H1 (cell line): ENCODE measurements around the gene POLR2F. TPM values are rescaled to one million over a fixed set of nuclear protein-coding genes. Genes with fewer than 3 reads are reported as not detected.

Experiments used
- microRNA-seq, 2 experiments: library from miRNA; unstranded; fragments of <30 nt; microRNA quantifications; one replicate each; pipeline versions ENCODE4 to v1.2.0, GENCODE V29; 2016 to 2020; ENCODE audit warnings: borderline microRNAs expressed in 2 of 2, borderline number of aligned reads in 2 of 2, borderline replicate concordance in 1 of 2
- polyA plus RNA-seq, 7 experiments: library from polyadenylated mRNA; depleted of rRNA in 3 of 7; stranded (reverse) in 5 of 7; unstranded in 2 of 7; fragments of >200 nt in 5 of 7; fragments of 200-250 nt in 2 of 7; gene quantifications; 1 replicate in 5 of 7; 2 replicates in 1 of 7; 4 replicates in 1 of 7; pipeline versions ENCODE4 v1.2.1 to v1.2.3, GENCODE V29; 2011 to 2013; ENCODE audit warnings: missing spikeins in 2 of 7, mixed read lengths in 2 of 7
- total RNA-seq: library from RNA; stranded (reverse); fragmentation: NEBNext Ultra II Directional; extraction: Animal tissue kit (Norgen Biotek cat#: 25700); gene quantifications from 2 replicates; pipeline ENCODE4 v1.2.1, GENCODE V29; 2021

POLR2F gene
- total and polyA plus RNA-seq, 2 of the 8 experiments (the other 6 are each of a cell fraction or from before 2014, with no cell fraction given): 150 to 176 TPM

Small RNAs within 50 kb of the gene (microRNA-seq; reads per million reads assigned to microRNA genes)
- gene MIR4534 (0 reads per million in 2 experiments), gene MIR6820 (0.23 to 0.41 reads per million in 2 experiments)

Other genes with a start within 250 kb of the POLR2F start
- gene GCAT, start 145.8 kb upstream of the POLR2F start, total RNA-seq: 24.3 and 24.5 TPM in 2 replicates
- 47.5 and 51.7 TPM in 2 replicates for gene GCAT, start 145.8 kb upstream of the POLR2F start, polyA plus RNA-seq (2011; rRNA removed)
- 0.46 and 0.84 TPM in 2 replicates for gene GALR3, start 130.3 kb upstream of the POLR2F start, total RNA-seq
- gene GALR3, start 130.3 kb upstream of the POLR2F start, polyA plus RNA-seq (2011; rRNA removed): 0.77 and 1.1 TPM in 2 replicates
- 13.3 and 13.7 TPM in 2 replicates for gene ANKRD54, start 109.4 kb upstream of the POLR2F start, total RNA-seq
- gene ANKRD54, start 109.4 kb upstream of the POLR2F start, polyA plus RNA-seq (2011; rRNA removed): 16.7 and 18.8 TPM in 2 replicates
- 622 and 639 TPM in 2 replicates for gene EIF3L, start 104.3 kb upstream of the POLR2F start, total RNA-seq
- gene EIF3L, start 104.3 kb upstream of the POLR2F start, polyA plus RNA-seq (2011; rRNA removed): 588 and 886 TPM in 2 replicates
- 25.8 and 32.1 TPM in 2 replicates for gene MICALL1, start 47.4 kb upstream of the POLR2F start, total RNA-seq
- gene MICALL1, start 47.4 kb upstream of the POLR2F start, polyA plus RNA-seq (2011; rRNA removed): 17.7 and 23.4 TPM in 2 replicates
- gene C22orf23, start 98 bp upstream of the POLR2F start, total RNA-seq: 0.21 and 0.54 TPM in 2 replicates
- gene C22orf23, start 98 bp upstream of the POLR2F start, polyA plus RNA-seq (2011; rRNA removed): 0.50 and 0.71 TPM in 2 replicates
- gene SOX10, start 30.9 kb downstream of the POLR2F start, total RNA-seq: 2.7 and 3.3 TPM in 2 replicates
- 2.7 and 3.8 TPM in 2 replicates for gene SOX10, start 30.9 kb downstream of the POLR2F start, polyA plus RNA-seq (2011; rRNA removed)
- gene PICK1, start 103.7 kb downstream of the POLR2F start, total RNA-seq: 22.9 and 26.2 TPM in 2 replicates
- 20.4 and 26.7 TPM in 2 replicates for gene PICK1, start 103.7 kb downstream of the POLR2F start, polyA plus RNA-seq (2011; rRNA removed)
- not detected in 2 replicates for gene SLC16A8, start 130.5 kb downstream of the POLR2F start, total RNA-seq
- 0.70 and 1.2 TPM in 2 replicates for gene SLC16A8, start 130.5 kb downstream of the POLR2F start, polyA plus RNA-seq (2011; rRNA removed)
- 5.4 and 7.2 TPM in 2 replicates for gene BAIAP2L2, start 157.0 kb downstream of the POLR2F start, total RNA-seq
- gene BAIAP2L2, start 157.0 kb downstream of the POLR2F start, polyA plus RNA-seq (2011; rRNA removed): 10.0 and 13.9 TPM in 2 replicates
- gene PLA2G6, start 228.1 kb downstream of the POLR2F start, total RNA-seq: 13.2 and 14.2 TPM in 2 replicates
- 21.0 and 36.0 TPM in 2 replicates for gene PLA2G6, start 228.1 kb downstream of the POLR2F start, polyA plus RNA-seq (2011; rRNA removed)
- gene MAFF, start 248.3 kb downstream of the POLR2F start, total RNA-seq: 6.2 and 6.3 TPM in 2 replicates
- 1.5 and 2.4 TPM in 2 replicates for gene MAFF, start 248.3 kb downstream of the POLR2F start, polyA plus RNA-seq (2011; rRNA removed)